Sciatic nerve (tissue), 2 donors: ENCODE measurements around the gene KMT2D. TPM values are rescaled to one million over a fixed set of nuclear protein-coding genes. Genes with fewer than 3 reads are reported as not detected.
A peak's percentile ranks its signal among the peaks of the same experiment; 100 is the strongest.
"Not testable (repeated sequence)": the region's sequence is repeated elsewhere in the genome, so short reads cannot be mapped to it uniquely, and the experiment has no call there.

ENCODE experiments used
- ATAC-seq: fragments of 200-7000 bp; cut with Tn5 transposase; one replicate; pipeline ENCODE4 v1.9.1; 2020; ENCODE audit warnings: mild to moderate bottlenecking, moderate library complexity
- DNase-seq: peaks from one replicate; pipeline ENCODE4 v3.0.0-alpha.2; 2020; ENCODE audit warnings: low spot score
- intact Hi-C: fragments of 100-400 bp; cut with DNase I; formaldehyde crosslinking; loops from one replicate; pipeline ENCODE4 v1.14.2; 2022
- total RNA-seq: library from RNA; stranded (reverse); fragmentation: NEBNext Ultra II Directional; extraction: Animal tissue kit (Norgen Biotek cat#: 25700); gene quantifications from one replicate; pipeline ENCODE4 v1.2.1, GENCODE V29; 2021
- donor health status: DM: no; HTN: no; CAD: no.
- donor health status: DM: no; HTN: no; CAD: no.

Gene KMT2D
- total RNA-seq, 1 donor from 2014 or later, result 123 TPM

DNA sequence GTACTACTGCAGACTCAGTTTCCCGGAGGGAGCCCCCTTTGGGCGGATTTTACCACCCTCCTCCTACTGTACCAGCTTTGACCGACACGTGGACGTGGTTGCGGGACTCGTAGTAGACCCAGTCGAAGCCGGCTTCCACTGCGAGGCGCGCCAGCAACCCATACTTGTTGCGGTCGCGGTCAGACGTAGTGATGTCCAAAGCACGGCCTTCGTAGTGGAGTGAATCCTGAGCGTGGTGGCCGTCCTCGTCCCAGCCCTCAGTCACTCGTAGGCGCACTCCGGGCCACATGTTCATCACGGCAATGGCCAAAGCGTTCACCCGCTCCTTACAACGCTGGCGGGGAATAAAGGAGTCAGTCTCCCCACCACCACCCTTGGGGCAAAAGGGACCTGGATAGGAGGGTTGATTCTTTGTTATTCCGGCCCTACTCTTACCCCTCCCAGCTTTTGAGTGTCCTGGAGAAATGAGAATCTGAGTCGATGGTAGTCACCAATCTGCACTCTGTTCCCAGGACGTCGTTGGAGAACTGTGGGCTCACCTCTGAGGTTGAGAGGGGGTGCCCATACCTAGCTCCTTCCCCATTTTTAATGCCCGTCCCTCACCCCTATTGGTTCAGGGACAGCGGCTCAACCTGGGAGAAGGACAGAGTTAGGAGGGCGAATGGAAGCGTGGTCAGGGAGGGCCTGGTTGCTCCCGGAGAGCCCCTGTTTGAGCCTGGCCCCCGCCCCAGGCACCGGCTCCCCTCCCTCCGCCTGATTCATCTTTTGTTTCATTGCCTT, 30.7 kb upstream of the KMT2D start:
- ATAC-seq (peak; percentile 1), DNase-seq (no peak)
- intact Hi-C loops, result no loop called here

DNA sequence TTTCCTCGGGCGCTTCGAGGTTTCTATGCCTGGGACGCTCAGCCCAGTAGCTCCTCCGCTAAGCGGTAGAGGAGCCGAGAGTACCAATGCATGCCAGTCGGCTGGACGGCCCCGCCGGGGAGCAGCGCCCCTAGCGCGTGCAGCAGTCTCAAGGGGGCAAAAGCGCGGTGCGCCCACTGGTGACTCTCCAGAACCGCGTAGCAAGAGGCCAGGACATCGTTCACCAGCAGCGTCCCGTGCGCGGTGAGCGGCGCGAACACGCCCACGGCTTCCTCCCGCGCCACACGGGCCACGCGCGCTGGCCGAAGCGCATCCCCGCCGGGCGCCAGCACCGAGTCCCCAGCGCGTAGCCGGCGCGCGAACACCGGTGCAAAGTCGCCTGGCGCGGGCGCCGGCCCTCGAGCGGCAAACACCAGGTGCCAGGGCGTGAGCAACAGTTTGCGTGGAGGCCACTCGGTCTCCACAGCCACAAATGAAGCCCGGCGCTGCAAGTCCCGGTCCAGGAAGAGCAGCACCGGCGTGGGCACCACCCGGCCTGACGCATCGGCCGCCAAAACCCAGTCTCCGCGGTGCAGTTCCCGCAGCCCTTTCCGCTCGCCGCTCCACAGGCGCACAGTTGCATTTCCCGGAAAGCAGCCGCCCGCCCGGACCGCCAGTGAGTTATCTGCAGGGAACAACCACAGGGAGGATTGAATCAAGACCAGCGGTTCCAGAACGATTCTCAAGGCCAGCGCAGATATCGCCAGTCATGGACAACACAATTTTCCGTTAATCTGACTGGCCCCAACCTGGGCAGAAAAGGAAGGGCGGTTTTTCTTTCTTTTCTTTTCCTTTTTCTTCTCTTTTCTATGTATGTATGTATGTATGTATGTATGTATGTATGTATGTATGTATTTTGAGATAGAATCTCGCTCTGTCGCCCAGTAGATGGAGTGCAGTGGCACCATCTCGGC, 29.5 kb upstream of the KMT2D start:
- ATAC-seq (no peak), DNase-seq (no peak)
- intact Hi-C loops, result no loop called here

DNA sequence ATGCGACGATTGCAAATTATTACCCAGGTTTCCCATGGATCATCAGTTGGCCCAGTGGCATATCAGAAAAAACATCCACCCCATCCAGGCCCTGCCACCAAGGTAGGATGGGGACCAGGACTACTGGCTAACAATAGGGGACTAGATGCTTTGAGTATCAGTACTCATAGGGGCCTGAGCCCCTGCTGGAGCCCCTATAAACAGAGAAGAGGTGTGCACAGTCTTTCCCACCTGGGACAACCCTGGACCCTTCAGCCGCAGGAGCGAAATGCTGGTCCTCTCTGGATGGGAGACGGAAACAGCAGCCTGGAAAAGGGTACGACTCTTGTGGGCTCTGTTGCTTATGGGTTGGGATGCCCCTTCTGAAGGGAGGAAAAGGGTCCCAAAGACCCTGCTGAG, 28.3 kb upstream of the KMT2D start:
- no peak for DNase-seq
- no peak for ATAC-seq
- intact Hi-C loops, result no loop called here

DNA sequence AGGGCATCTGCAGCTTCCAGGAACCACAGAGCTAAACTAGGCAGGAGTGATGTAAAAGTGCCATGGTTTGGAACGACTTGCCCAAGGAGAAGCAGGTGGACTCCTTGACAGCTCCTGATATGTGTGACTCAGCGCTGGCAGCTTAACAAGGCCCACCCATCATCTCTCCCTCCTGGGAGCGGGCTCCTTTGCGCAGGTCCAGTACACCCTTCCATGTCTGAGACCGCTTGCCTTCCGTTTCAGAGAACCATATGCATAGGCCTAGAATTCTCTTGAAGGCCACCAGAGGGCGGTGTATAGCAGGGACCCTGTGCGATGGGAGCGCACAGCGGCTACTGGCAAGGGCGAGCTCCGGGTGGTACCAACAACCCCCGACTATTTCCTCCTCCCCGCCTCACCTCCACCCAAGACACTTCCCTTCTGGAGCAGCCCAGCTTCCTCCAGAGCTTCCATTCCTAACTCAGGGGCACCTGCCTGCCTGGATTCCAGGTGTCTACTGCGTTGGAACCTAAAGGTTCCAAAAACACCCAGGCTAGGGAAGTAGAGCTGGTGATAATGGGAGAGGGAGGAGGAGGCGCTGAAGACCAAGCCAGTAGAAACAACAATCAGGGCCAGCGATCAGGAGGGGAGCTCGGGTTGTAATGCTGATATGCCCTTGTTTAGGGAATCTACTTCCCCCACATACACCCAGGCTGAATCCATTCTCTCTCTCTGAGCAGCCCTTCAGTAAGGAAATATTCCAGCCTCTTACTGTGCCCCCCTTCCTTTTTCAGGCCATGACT, 27.7 kb upstream of the KMT2D start:
- DNase-seq (peak; percentile 85), ATAC-seq (peak; percentile 89)
- intact Hi-C loops, result no loop called here

DNA sequence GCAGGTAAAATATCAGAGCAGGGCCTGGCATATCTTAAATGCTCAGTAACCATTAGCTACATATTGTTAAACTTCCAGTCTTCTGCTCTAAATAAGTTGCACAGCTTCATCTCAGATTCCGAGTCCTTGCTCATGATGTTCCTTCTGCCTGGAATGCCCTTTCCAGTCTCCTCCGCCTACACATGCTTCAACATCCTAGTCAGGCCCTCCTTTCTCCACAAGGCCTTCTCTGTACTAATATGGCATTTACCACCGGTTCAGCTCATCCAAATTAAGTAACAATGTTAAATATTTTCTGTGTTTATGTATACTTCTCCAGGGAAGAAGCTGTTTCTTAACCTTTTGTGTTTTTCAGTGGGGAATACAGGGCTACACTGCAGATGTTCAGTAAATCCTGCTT, 25.5 kb upstream of the KMT2D start:
- intact Hi-C loops, result no loop called here
- DNase-seq, result no peak

GRCh38 chr12:49084438-49084837, 23.8 kb upstream of the KMT2D start:
- intact Hi-C loops, result no loop called here
- ATAC-seq (no peak), DNase-seq (no peak)

More for the DNA sequence above, 25.5 kb upstream of the KMT2D start:
- no peak for ATAC-seq

DNA sequence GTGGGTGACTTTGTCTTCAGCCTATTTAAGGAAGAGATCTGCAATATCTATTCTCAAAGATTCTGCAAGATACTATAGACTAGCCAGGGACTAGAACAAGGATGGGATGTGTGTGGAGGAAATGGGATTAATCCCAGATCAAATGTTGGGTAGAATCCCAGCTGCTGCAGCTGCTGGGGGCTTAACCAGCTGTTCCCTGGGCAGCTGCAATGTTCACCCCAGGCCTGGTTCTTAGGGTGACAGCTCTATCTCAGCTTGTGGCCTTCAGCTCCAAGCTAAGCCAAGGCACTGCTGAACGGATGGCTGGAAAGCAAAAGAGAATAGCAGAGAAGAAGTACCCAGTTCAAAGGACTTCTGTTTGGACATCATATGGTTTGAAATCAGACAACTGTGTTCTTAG, 19.2 kb upstream of the KMT2D start:
- no peak for DNase-seq

GRCh38 chr12:49070971-49071370, 10.4 kb upstream of the KMT2D start:
- ATAC-seq (no peak), DNase-seq (no peak)
- intact Hi-C loops, result no loop called here

More for the DNA sequence above, 19.2 kb upstream of the KMT2D start:
- intact Hi-C loops, result no loop called here
- no peak for ATAC-seq

GRCh38 chr12:49069507-49070346, 9.1 kb upstream of the KMT2D start, which contains the start of gene RHEBL1:
RHEBL1 (minus strand) TSS chr12:49069979; CDS start chr12:49069785, 194 bp downstream.
- ATAC-seq, result peak; percentile 100
- intact Hi-C loops, result loop anchor here (10.0 kb wide), 2 partner anchors 55 to 165 kb away; no protein-coding TSS in a partner anchor
- peak; percentile 98 for DNase-seq

GRCh38 chr12:49068879-49069506, 8.4 kb upstream of the KMT2D start:
- intact Hi-C loops, result loop anchor here (10.0 kb wide), 2 partner anchors 56 to 166 kb away; no protein-coding TSS in a partner anchor
- DNase-seq (no peak), ATAC-seq (peak; percentile 2)

DNA sequence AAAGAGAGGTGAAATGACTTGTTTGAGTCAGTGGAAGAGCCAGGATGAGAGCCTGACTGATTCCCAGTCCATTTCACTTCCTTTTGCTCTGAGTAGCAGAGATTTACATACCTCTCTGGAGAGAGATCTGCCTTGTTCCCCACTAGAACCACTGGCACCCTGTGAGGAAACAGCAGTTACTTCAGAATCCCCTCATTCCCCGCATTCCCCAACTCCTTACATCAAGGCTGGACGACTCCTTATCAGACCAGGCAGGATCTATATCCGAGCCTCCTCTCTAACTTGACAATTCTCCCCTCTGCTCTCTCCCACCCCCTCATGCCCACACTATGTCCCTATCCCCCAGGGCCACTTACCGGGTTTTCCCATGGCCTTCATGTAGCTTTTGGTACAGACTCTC, 5.5 kb upstream of the KMT2D start:
- DNase-seq, result no peak
- intact Hi-C loops, result loop anchor here (10.0 kb wide), 2 partner anchors 59 to 169 kb away; no protein-coding TSS in a partner anchor
- no peak for ATAC-seq

DNA sequence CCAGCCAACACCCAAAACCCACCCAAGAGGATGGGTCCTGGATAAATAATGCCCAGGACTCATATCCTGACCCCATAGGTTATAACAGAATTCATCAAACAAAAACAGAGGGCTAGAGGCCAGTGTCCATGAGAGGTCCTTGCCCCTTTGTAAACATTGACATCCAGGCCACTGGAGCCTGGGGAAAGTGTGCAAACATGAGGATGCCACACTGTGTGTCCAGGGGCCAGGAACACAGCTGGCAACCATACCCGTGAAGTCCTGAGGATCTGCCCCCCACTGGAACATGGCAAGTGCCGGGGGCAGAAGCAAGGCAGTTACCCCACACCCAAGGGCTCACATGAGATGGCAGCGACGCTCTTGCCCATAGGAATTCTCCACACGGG, 4.2 kb upstream of the KMT2D start:
- DNase-seq (no peak), ATAC-seq (no peak)
- intact Hi-C loops, result loop anchor here (10.0 kb wide), 2 partner anchors 60 to 170 kb away; no protein-coding TSS in a partner anchor

GRCh38 chr12:49061916-49062315, 1.3 kb upstream of the KMT2D start:
- DNase-seq, ATAC-seq: not testable (repeated sequence)
- intact Hi-C loops, result loop anchor here (10.0 kb wide), 2 partner anchors 63 to 173 kb away; no protein-coding TSS in a partner anchor

- ATAC-seq (no peak), DNase-seq (no peak)
- intact Hi-C loops, result loop anchor here (10.0 kb wide), 2 partner anchors 64 to 174 kb away; no protein-coding TSS in a partner anchor
These were observed 610 bp upstream of the KMT2D start for GRCh38 chr12:49061157-49061650.

- intact Hi-C loops, result loop anchor here (10.0 kb wide), 2 partner anchors 65 to 175 kb away; no protein-coding TSS in a partner anchor
- DNase-seq (peak; percentile 64), ATAC-seq (no peak)
These were observed 1.1 kb downstream of the KMT2D start for GRCh38 chr12:49059299-49060171.

DNA sequence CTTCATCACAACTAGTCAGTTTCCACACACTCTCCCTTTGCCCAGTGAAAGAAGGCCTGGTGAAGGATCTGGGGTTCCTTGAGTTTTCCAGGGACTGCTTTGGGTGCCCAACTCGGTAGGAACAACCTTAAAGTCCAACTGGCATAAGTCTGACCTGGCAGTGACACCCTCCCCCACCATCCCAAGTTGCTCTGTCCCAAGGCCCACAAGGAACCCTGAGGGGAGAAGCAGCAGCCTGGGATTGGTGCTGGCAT, 1.6 kb downstream of the KMT2D start:
- intact Hi-C loops, result no loop called here
- no peak for ATAC-seq
- DNase-seq, result peak; percentile 58
